HUES64 (cell line): ENCODE measurements around the gene AFF3.

Source experiments
- H3K27ac ChIP-seq: 2 replicates; pipeline ENCODE4 v1.7.0; 2013; ENCODE audit warnings: low read depth, low read length, inconsistent platforms
- H3K27me3 ChIP-seq: 2 replicates; pipeline ENCODE4 v1.6.1; 2013; ENCODE audit warnings: mild to moderate bottlenecking, low read length; ENCODE audit not compliant: insufficient read depth
- H3K36me3 ChIP-seq: 2 replicates; pipeline ENCODE4 v1.6.1; 2013; ENCODE audit warnings: mild to moderate bottlenecking, low read length; ENCODE audit not compliant: insufficient read depth
- H3K4me1 ChIP-seq: 2 replicates; pipeline ENCODE4 v1.6.1; 2013; ENCODE audit warnings: mild to moderate bottlenecking, low read length, moderate library complexity; ENCODE audit not compliant: insufficient read depth
- H3K4me3 ChIP-seq: 2 replicates; pipeline ENCODE4 v1.5.1; 2013; ENCODE audit warnings: mild to moderate bottlenecking, low read length, moderate library complexity
- H3K9ac ChIP-seq: 2 replicates; pipeline ENCODE4 v1.6.1; 2013; ENCODE audit warnings: mild to moderate bottlenecking, low read depth, low read length
- H3K9me3 ChIP-seq: 2 replicates; pipeline ENCODE4 v1.6.1; 2013; ENCODE audit warnings: low read depth, low read length; ENCODE audit not compliant: insufficient read depth
- WGBS: fragments of 150-250, 120-280 bp; methylation state at CpG from one replicate; pipeline ENCODE4 v1.1.7; 2013; ENCODE audit warnings: missing lambda C conversion rate; 5-methylcytosine and 5-hydroxymethylcytosine counted together

Gene AFF3

DNA sequence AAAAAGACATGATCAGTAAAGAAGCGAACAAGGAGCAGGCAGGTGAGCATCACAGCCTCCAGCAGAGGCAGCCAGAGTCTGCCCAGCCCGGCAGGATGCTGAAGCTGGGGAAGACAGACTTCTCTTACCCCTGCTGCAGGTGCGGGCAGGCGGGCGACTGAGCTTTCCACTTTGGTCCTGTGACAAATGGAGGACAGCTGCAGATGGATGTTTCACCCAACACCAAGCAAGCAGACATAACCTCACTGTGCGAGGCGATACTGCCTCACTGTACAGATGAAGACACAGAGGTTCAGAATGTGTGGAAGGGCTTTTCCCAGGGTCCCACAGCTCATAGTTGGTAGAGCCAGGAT, 251.0 kb downstream of the AFF3 start:
- no peaks in the 10 kb centered on the region for H3K27me3 ChIP-seq
- H3K9me3 ChIP-seq: no peaks in the 10 kb centered on the region
- H3K4me1 ChIP-seq: peaks cover 9% of the 10 kb centered on the region; the same call in 1 of the 2 replicates
- H3K36me3 ChIP-seq: no peaks in the 10 kb centered on the region
- H3K4me3 ChIP-seq: no peak overlapping the region
- WGBS: 94% methylated on average over 7 of the region's 7 CpGs
- H3K27ac ChIP-seq: no peak overlapping the region
- no peak overlapping the region for H3K9ac ChIP-seq

DNA sequence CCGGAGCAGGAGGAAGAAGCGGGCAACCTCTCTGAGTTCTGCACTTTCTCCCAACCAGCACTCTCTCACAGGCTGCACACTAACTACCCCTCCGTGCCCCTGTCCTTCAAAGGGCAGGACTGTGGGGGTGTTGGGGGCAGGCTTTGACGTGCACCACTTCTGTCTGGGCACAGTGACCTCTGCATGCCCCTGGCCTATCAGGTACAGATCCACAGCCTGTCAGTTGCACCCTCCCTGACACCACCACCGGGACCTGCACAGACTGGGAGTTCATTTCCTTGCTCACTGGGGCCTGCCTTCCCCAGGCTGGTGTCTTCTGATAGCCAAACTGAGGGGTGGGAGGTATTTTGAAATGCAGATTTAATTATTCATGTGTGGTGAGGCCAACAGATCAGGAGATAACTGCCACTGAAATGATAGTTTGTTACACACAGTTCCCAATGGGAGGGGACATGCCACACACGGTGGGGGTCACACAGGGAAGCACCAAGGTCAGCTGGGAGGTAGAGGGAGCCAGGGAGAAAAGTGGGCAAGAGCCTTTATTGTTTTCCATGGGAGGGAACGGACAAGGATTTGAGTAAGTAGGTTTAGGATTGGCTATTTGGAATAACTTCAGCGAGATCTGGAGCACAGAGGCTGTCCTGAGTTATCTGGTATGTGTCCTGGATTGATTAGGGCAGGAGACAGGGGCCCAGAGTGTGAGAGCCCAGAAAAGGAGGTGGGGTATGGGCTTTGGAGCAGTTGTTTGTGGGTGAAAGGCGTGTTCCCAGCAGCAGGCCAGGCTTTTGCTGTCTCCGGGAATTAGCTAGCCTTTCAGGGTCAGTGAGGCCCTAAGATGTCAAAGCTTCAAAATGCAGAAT, 251.6 kb downstream of the AFF3 start:
- no peak overlapping the region for H3K27ac ChIP-seq
- H3K9me3 ChIP-seq: no peaks in the 10 kb centered on the region
- H3K4me1 ChIP-seq: peaks cover 9% of the 10 kb centered on the region; the same call in 1 of the 2 replicates
- H3K36me3 ChIP-seq: no peaks in the 10 kb centered on the region
- H3K4me3 ChIP-seq: no peak overlapping the region
- no peaks in the 10 kb centered on the region for H3K27me3 ChIP-seq
- no peak overlapping the region; the same call in 1 of the 2 replicates for H3K9ac ChIP-seq
- 59% methylated on average over 10 of the region's 10 CpGs for WGBS

DNA sequence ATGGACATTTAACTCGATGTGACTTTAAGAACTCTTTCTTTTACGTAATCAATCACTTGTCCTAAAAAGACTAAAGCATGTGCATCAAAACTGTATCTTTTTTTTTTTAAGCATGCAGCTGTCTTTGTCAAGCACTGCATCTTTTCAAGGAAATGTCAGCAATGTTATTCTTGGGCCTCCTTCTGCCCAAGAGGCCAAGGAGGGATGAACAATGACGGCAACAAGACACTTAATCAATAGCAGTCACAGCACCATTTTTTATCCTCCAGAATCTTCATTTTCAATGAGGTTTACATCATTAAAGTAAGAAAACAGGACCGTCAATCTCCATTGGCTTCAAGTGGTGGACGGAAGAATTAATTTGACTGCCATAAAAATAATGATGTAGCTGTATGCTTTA, 253.8 kb downstream of the AFF3 start:
- H3K27me3 ChIP-seq: no peaks in the 10 kb centered on the region
- no peak overlapping the region for H3K9ac ChIP-seq
- 74% methylated on average over 5 of the region's 5 CpGs for WGBS
- no peak overlapping the region for H3K27ac ChIP-seq
- H3K36me3 ChIP-seq: no peaks in the 10 kb centered on the region
- no peak overlapping the region for H3K4me3 ChIP-seq
- peaks cover 9% of the 10 kb centered on the region; the same call in 1 of the 2 replicates for H3K4me1 ChIP-seq
- no peaks in the 10 kb centered on the region for H3K9me3 ChIP-seq

DNA sequence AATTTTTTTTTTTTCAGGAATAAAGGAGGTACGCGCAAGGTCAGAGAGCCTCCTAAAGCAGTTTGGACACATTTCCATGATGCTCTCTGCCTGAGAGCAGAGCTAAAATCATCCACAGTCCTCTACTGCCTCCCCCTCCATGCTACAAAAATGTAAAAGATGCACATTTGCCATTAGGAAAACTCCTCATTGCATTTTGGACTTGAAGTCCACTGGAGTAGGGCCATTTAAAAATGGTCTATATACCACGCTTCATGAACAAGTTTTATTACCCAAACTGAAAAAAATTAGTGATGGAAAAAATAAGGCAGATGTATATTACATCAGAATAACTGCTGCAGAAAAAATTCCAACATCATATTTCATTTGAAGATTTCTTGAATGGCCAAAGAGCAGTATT, 256.0 kb downstream of the AFF3 start:
- H3K27me3 ChIP-seq: no peaks in the 10 kb centered on the region
- WGBS: 99% methylated on average over 2 of the region's 3 CpGs
- H3K36me3 ChIP-seq: no peaks in the 10 kb centered on the region
- H3K4me3 ChIP-seq: no peak overlapping the region
- no peak overlapping the region for H3K27ac ChIP-seq
- H3K9ac ChIP-seq: no peak overlapping the region
- H3K4me1 ChIP-seq: peaks cover 14% of the 10 kb centered on the region; the same call in 1 of the 2 replicates
- no peaks in the 10 kb centered on the region for H3K9me3 ChIP-seq

DNA sequence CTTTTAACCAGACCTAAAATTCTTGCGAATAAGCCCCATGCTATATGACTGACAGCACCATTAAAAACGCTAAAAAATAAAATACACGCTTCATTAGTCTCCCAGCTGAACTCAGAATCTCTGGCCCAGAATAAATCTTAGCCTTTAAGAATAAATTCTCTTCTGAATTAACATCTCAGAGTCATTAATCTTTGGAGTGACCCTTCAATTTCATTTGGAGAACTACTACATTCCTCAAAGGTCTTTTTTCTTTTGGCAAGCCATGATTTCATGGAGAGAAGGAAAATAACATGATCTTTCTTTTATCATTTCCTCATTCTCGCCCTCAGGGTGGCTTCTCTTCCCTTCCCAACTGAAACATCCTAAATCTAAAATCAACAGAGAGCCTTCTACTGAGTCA, 259.0 kb downstream of the AFF3 start:
- H3K9ac ChIP-seq: no peak overlapping the region
- no peak overlapping the region for H3K4me3 ChIP-seq
- peaks cover 6% of the 10 kb centered on the region; the same call in 1 of the 2 replicates for H3K4me1 ChIP-seq
- H3K36me3 ChIP-seq: no peaks in the 10 kb centered on the region
- H3K27me3 ChIP-seq: no peaks in the 10 kb centered on the region
- H3K9me3 ChIP-seq: no peaks in the 10 kb centered on the region
- WGBS: 92% methylated on average over 4 of the region's 4 CpGs
- no peak overlapping the region for H3K27ac ChIP-seq

DNA sequence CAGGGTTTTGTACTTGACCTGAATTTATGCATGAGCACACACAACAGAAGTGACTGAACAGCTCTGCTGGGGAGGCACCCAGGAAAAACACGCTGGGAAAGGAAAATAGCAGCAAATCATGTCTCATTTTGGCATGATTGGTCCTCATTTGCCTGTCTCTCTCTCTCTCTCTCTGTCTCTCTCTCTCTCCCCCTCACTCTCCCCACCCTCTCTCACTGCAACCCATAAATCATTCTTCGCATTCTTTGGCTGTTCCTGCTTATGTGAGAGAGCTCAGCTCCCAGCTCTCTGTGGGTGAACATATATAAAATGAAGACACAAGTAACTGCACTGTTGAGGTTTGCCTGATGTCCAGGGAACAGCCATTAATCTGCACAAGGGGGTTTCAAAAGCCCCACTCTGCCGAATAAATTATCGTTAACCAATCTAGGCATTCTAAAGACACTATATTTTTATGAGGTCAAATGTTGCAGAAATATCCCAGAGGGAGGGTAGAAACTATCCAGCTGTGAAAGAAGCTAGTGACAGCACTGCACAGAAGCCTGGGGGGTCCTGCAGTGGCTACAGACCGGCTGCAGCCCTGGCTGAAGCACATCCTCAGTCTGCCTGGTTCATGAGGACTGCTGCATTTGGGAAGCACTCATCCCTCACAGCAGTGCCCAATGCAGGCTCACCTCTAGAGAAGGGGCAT, 260.3 kb downstream of the AFF3 start:
- Histone ChIP-seq H3K9ac (no peak overlapping the region), H3K9me3 (no peaks in the 10 kb centered on the region), H3K27me3 (no peaks in the 10 kb centered on the region), H3K4me3 (no peak overlapping the region), H3K36me3 (no peaks in the 10 kb centered on the region), H3K27ac (no peak overlapping the region), H3K4me1 (peaks cover 6% of the 10 kb centered on the region; the same call in 1 of the 2 replicates)
- 78% methylated on average over 5 of the region's 5 CpGs for WGBS

DNA sequence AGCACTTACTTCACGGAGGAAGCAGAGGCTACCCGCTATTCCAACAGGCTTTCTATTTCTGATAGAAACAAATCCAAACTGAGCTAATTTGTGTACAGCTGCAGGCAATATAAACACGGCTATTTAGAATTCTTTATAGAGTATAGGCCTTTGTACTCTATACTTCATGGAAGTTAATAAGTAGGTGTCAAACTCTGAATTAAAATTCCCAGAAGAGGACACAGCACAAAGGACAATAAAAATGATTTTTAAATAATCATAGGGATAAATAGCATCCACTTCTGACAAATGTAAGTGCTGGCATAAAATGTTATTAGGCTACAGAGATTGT, 261.5 kb downstream of the AFF3 start:
- H3K27ac ChIP-seq: no peak overlapping the region
- 91% methylated on average over 2 of the region's 3 CpGs for WGBS
- peaks cover 6% of the 10 kb centered on the region; the same call in 1 of the 2 replicates for H3K4me1 ChIP-seq
- H3K36me3 ChIP-seq: no peaks in the 10 kb centered on the region
- H3K4me3 ChIP-seq: no peak overlapping the region
- H3K9ac ChIP-seq: no peak overlapping the region
- H3K27me3 ChIP-seq: no peaks in the 10 kb centered on the region
- H3K9me3 ChIP-seq: no peaks in the 10 kb centered on the region

DNA sequence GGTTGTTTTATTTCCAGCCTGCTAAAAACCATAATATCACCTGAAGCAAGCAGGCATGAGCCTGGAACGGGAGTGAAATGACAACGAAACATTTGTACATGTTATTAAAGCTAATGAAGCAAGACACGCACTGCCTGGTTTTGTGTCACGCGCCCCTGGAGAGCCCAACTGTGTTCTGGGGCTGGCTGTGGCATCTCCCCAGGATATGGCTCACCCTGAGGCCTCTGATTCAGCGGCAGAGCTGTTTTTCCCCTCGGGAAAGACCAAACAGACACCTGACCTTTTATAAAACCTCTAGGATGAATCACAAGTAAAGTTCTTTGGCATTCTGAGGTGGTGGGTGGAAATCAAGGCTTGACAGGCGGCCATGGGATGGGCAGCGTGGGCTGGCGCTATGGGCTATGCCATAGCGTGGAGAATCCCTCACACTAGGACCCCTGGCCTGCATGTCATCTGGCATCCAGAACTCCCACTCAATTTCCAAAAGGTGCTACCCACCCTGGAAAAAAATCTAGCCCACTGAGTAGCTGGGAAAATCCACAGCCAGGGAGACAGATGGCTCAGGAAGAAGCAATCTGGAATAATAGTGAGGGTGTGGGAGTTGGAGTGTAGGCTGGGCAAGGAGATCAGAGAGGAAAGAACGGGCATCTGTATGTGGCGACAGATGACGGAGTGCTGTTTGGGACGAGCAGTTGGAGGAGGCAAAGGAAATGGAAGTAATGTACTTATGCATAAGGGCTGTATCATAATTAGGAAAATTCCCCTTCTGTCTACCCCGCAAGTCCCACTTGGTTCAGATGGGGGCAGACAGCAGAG, 262.0 kb downstream of the AFF3 start:
- Histone ChIP-seq H3K9ac (no peak overlapping the region), H3K9me3 (no peaks in the 10 kb centered on the region), H3K4me1 (peaks cover 6% of the 10 kb centered on the region; the same call in 1 of the 2 replicates), H3K4me3 (no peak overlapping the region), H3K27ac (no peak overlapping the region), H3K27me3 (no peaks in the 10 kb centered on the region), H3K36me3 (no peaks in the 10 kb centered on the region)
- 93% methylated on average over 16 of the region's 16 CpGs for WGBS

DNA sequence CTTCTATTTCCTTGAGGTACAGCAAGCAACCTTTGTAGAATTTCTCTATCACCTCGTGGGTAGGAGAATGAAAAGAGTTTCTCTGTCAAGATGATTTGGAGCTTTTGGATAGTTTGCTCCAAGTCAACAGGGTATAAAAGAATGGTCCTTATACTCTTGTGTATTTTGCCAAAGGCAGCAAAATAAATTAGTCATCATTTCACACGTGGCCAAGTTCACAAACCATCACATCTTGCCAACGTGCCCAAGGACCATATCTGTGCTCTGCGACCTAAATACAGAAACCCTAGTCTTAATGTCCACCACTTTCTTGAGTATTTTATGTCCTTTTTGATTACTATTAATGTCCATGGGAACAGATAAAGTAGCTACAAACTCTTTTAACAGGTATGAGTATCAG, 262.9 kb downstream of the AFF3 start:
- 77% methylated on average over 4 of the region's 4 CpGs for WGBS
- H3K4me1 ChIP-seq: peaks cover 6% of the 10 kb centered on the region; the same call in 1 of the 2 replicates
- no peak overlapping the region for H3K4me3 ChIP-seq
- H3K27me3 ChIP-seq: no peaks in the 10 kb centered on the region
- no peak overlapping the region for H3K9ac ChIP-seq
- H3K9me3 ChIP-seq: no peaks in the 10 kb centered on the region
- no peaks in the 10 kb centered on the region for H3K36me3 ChIP-seq
- no peak overlapping the region for H3K27ac ChIP-seq

DNA sequence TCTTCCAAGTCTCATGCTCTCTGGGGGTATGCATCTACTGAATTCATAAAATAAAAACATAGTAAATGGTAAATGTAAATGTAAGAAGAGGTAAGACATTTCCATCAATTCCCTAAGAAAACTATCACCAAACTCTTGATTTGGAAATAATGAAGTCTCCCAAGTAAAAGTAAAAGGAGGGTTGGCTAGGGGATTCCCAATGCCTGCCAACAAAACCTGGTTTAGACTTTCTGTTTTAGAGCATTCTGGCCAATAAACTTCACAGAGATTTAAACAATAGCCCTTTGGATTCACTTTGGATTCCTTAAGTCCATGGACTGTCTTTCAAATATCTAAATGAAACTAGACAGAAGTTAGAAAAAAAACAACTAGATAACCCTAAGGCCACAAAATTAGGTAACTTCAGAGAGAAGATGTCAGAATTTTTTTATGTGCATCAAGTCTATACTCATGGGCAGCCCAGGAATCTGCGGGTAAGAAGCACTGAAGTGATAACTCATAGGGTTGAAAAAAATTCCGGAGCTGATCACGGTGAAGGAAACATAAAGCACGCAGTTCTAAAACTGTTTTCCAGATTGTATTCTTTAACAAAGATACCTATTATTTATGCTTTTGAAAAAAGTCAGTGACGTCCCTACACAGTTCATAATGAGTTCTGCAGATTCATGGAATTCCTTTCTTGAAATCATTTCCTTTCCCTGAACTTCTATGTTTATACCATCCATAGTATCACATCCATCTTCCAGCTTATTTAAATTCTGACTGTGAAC, 263.6 kb downstream of the AFF3 start:
- peaks cover 6% of the 10 kb centered on the region; the same call in 1 of the 2 replicates for H3K4me1 ChIP-seq
- H3K9ac ChIP-seq: no peak overlapping the region
- no peaks in the 10 kb centered on the region for H3K27me3 ChIP-seq
- no peaks in the 10 kb centered on the region for H3K36me3 ChIP-seq
- WGBS: 98% methylated on average over 5 of the region's 5 CpGs
- H3K27ac ChIP-seq: no peak overlapping the region
- no peaks in the 10 kb centered on the region for H3K9me3 ChIP-seq
- no peak overlapping the region for H3K4me3 ChIP-seq
